Colonic mucosa (tissue), 4 donors: ENCODE results near the gene MTRR. TPM values are rescaled to one million over a fixed set of nuclear protein-coding genes. Genes with fewer than 3 reads are reported as not detected.

Source experiments
- DNase-seq: peaks from one replicate; pipeline ENCODE4 v3.0.0-alpha.2; 2020
- H3K27ac ChIP-seq: fragments of 200-600 bp; one replicate; pipeline ENCODE4 v1.8.0; 2021
- H3K27me3 ChIP-seq: fragments of 200-600 bp; one replicate; pipeline ENCODE4 v1.8.0; 2021
- H3K36me3 ChIP-seq: fragments of 200-600 bp; one replicate; pipeline ENCODE4 v1.8.0; 2021
- H3K4me1 ChIP-seq: fragments of 200-600 bp; one replicate; pipeline ENCODE4 v1.8.0; 2021; ENCODE audit warnings: mild to moderate bottlenecking
- H3K4me3 ChIP-seq: fragments of 200-600 bp; one replicate; pipeline ENCODE4 v1.8.0; 2021
- H3K9ac ChIP-seq, 2 donors: one replicate each; pipeline ENCODE4 v1.7.0; 2013; ENCODE audit warnings: control low read depth in 2 of 2, low read depth in 2 of 2, low read length in 2 of 2
- H3K9me3 ChIP-seq: fragments of 200-600 bp; one replicate; pipeline ENCODE4 v1.8.0; 2021
- intact Hi-C: fragments of 100-400 bp; cut with DNase I; formaldehyde crosslinking; loops from one replicate; pipeline ENCODE4 v1.14.1; 2022
- total RNA-seq, 2 donors: library from RNA; stranded (reverse); fragmentation: NEBNext Ultra II Directional in 1 of 2; extraction: Animal tissue kit (Norgen Biotek cat#: 25700) in 1 of 2; gene quantifications; one replicate each; pipeline ENCODE4 v1.2.1, GENCODE V29; 2021
- TF ChIP-seq, protein P1 (sequence below): fragments of 200-600 bp; IDR thresholded peaks from one replicate; pipeline ENCODE4 v1.8.0; 2022; ENCODE audit warnings: antibody characterized with exemption, mild to moderate bottlenecking
- donor health status: healthy.
- donor health status: DM: no; HTN: no; CAD: no.
- donor health status: DM: no; HTN: no; CAD: no.

MTRR gene
- total RNA-seq, 2 donors from 2014 or later, result 29.8 to 45.1 TPM

DNA sequence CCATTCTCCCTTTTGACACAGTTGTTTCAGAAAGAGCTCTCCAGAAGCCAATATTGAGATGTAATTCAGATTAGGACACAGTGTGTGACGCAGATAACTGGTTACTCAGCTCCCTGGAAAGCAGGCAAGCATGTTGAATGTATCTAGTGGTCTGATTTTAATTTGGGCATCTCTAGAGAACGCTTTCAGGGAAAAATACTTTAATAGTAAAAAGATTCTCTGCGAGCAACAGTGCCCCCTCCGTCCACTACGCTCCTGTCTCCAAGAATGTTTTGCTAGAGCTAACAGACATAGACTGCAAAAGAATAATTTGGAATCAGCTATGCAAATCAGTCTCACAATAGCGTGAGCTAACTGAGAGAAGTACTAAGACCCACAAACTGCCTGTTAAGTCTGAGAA, 41.3 kb upstream of the MTRR start:
- no peaks in the 10 kb centered on the region for H3K27me3 ChIP-seq
- TF ChIP-seq, protein P1, sequence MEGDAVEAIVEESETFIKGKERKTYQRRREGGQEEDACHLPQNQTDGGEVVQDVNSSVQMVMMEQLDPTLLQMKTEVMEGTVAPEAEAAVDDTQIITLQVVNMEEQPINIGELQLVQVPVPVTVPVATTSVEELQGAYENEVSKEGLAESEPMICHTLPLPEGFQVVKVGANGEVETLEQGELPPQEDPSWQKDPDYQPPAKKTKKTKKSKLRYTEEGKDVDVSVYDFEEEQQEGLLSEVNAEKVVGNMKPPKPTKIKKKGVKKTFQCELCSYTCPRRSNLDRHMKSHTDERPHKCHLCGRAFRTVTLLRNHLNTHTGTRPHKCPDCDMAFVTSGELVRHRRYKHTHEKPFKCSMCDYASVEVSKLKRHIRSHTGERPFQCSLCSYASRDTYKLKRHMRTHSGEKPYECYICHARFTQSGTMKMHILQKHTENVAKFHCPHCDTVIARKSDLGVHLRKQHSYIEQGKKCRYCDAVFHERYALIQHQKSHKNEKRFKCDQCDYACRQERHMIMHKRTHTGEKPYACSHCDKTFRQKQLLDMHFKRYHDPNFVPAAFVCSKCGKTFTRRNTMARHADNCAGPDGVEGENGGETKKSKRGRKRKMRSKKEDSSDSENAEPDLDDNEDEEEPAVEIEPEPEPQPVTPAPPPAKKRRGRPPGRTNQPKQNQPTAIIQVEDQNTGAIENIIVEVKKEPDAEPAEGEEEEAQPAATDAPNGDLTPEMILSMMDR, result no peak
- no peaks in the 10 kb centered on the region for H3K36me3 ChIP-seq
- H3K4me1 ChIP-seq, result no peaks in the 10 kb centered on the region
- no peak for DNase-seq
- H3K9me3 ChIP-seq, result no peaks in the 10 kb centered on the region
- H3K27ac ChIP-seq, result no peak overlapping the region
- no peak overlapping the region for H3K4me3 ChIP-seq
- no peak overlapping the region for H3K9ac ChIP-seq
- intact Hi-C loops, result no loop called here

DNA sequence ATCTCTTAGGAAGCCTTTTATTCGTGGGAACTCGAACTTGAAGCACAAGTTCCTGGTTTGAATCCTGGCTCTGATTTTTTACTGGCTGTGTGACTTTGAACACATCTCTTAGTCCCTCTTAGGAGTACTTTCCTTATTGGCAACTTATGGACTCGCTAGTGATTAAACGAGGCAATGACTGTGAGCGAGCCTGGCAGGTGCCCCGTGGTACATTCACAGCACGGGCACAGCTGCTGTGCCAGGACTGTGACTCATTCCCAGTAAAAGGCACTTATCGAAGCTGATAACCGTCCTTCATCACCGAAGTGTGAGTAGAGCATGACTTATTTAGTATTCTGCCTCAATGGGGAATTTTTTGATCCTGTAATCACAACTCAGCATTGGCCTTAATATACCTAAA, 40.7 kb upstream of the MTRR start:
- Histone ChIP-seq H3K4me1 (no peaks in the 10 kb centered on the region), H3K27ac (no peak overlapping the region), H3K9me3 (no peaks in the 10 kb centered on the region), H3K9ac (no peak overlapping the region), H3K27me3 (no peaks in the 10 kb centered on the region), H3K36me3 (no peaks in the 10 kb centered on the region), H3K4me3 (no peak overlapping the region)
- DNase-seq, result no peak
- intact Hi-C loops, result no loop called here
- TF ChIP-seq, protein P1, result no peak

DNA sequence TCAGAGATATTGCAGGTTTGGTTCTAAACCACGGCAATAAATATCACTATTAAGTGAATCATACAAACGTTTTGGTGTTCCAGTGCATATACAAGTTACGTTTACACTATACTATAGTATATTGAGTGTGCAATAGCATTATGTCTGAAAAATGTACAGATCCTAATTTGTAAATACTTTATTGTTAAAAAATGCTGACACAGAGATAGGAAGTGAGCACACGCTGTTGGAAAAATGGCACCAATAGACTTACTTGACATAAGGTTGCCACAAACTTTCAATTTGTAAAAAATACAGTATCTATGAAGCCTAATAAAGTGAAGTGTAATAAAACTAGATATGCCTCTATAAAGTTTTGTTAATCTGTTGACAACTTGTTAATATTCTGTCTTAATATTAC, 34.0 kb upstream of the MTRR start:
- H3K36me3 ChIP-seq, result no peaks in the 10 kb centered on the region
- H3K4me1 ChIP-seq, result no peaks in the 10 kb centered on the region
- no peak for DNase-seq
- H3K9ac ChIP-seq, result no peak overlapping the region
- no peak overlapping the region for H3K27ac ChIP-seq
- no peak overlapping the region for H3K4me3 ChIP-seq
- no peaks in the 10 kb centered on the region for H3K9me3 ChIP-seq
- intact Hi-C loops, result no loop called here
- TF ChIP-seq, protein P1, result no peak
- H3K27me3 ChIP-seq, result no peaks in the 10 kb centered on the region

DNA sequence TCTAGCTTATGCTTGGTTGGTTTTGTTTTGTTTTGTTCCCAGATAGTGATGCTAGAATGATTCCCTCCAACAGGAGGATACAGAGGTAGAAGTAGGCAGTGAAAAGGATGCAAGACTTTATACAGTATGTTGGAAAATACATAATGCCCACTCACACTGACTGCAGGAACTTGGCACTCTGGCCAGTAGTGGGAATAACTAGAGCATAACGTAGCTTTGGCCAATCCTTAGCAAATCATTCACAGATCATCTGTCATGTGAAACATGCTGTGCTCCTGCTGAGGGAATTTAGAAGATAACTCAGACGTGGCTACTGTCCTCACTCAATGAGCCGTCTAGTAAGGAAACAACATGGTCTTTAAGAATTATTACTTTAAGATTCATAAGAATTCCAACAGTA, 31.5 kb upstream of the MTRR start:
- DNase-seq, result no peak
- no peaks in the 10 kb centered on the region for H3K4me1 ChIP-seq
- no peak overlapping the region for H3K9ac ChIP-seq
- TF ChIP-seq, protein P1, result no peak
- H3K27ac ChIP-seq, result no peak overlapping the region
- H3K36me3 ChIP-seq, result no peaks in the 10 kb centered on the region
- no peaks in the 10 kb centered on the region for H3K9me3 ChIP-seq
- H3K4me3 ChIP-seq, result no peak overlapping the region
- no peaks in the 10 kb centered on the region for H3K27me3 ChIP-seq
- intact Hi-C loops, result no loop called here

DNA sequence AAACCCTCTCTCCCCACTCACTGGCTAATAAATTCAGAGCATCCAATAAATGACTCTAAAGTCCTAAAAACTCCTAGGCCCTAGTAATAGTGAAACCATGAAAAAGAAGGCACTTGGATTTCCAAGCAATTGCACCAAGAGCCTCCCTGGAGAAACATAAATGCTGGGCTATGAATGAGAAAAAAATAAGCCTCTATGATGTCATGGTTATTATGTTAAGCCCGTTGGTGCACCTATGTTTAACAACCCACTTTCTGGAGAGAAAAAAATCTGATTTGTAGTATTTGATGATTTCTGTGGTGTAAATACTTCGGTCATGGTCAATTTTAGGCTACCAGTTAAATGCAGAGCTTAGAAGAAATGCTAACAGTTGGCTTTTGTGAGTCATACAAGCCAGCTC, 26.4 kb upstream of the MTRR start:
- intact Hi-C loops, result no loop called here
- no peak overlapping the region for H3K4me3 ChIP-seq
- no peaks in the 10 kb centered on the region for H3K9me3 ChIP-seq
- H3K4me1 ChIP-seq, result no peaks in the 10 kb centered on the region
- DNase-seq, result no peak
- no peaks in the 10 kb centered on the region for H3K27me3 ChIP-seq
- TF ChIP-seq, protein P1, result no peak
- no peak overlapping the region for H3K9ac ChIP-seq
- no peak overlapping the region for H3K27ac ChIP-seq
- no peaks in the 10 kb centered on the region for H3K36me3 ChIP-seq

DNA sequence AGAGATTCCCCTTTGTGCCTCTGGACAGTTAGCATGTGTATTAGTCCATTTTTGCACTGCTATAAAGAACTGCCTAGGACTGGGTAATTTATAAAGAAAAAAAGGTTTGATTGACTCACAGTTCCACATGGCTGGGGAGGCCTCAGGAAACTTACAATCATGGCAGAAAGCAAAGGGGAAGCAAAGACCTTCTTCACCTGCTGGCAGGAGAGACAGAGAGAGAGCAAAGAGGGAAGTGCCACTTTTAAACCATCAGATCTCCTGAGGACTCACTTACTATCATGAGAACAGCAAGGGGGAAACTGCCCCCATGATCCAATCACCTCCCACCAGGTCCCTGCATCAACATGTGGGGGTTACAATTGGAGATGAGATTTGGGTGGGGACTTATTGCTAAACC, 24.0 kb upstream of the MTRR start:
- Histone ChIP-seq H3K4me3 (no peak overlapping the region), H3K9ac (no peak overlapping the region), H3K27ac (no peak overlapping the region), H3K9me3 (no peaks in the 10 kb centered on the region), H3K27me3 (peaks cover 12% of the 10 kb centered on the region), H3K36me3 (no peaks in the 10 kb centered on the region), H3K4me1 (peaks cover 1% of the 10 kb centered on the region)
- intact Hi-C loops, result no loop called here
- DNase-seq, result no peak
- TF ChIP-seq, protein P1, result no peak
